ENCODE results near the gene HIGD1B.

DNA sequence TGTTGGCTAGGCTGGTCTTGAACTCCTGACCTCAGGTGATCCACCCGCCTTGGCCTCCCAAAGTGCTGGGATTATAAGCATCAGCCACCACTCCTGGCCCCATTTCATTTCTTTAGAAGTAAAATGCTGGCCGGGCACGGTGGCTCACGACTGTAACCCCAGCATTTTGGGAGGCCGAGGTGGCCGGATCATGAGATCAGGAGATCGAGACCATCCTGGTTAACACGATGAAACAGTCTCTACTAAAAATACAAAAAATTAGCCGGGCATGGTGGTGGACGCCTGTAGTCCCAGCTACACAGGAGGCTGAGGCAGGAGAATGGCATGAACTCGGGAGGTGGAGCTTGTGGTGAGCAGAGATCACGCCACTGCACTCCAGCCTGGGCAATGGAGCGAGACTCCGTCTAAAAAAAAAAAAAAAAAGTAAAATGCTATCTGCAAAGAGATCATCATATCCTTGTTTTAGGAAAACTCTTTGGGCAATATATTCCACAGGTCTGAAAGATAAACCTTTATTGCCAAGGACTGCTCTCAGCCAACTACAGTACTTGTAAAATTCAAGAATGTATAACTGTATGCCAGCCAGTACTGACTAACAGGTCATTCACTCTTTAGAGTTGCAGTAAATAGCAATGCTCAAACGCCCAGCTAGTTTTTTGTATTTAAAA is 21.4 kb upstream of the HIGD1B start:
- no peak for TF ChIP-seq POLR2A (IDR thresholded peaks at IDR 0.05; ENCODE audit: low read depth, low read length)
- no peak for TF ChIP-seq POLR2AphosphoS5 (IDR thresholded peaks at IDR 0.05; ENCODE audit: low read depth, low read length)
- TF ChIP-seq TAF1 (IDR thresholded peaks at IDR 0.05; ENCODE audit: borderline replicate concordance, low read depth, low read length): no peak
